ENCODE results near the gene TMCC3. TPM values are rescaled to one million over a fixed set of nuclear protein-coding genes. Genes with fewer than 3 reads are reported as not detected.

Gene TMCC3
- polyA plus RNA-seq, 1 donor (not counting 4 experiments of a cell fraction or from before 2014, with no cell fraction given): 18.9 TPM

DNA sequence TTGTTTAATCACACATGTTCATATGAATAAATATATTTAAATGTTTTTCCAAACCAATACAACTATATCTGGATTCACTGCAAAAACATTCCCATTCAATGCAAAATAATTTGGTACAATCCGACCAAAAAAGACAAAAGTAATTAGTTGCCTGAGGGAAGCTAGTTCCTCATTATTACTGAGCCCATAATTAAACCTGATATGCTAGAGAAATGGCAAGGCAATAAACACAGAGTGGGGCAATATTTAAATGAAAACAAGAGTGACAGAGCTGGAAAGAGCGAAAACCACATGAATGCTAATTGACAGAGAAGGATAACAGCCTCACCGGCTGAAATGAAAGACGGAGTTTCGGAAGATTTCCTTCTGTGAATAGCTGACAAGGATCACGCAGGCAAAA lies 82.6 kb downstream of the TMCC3 start:
- H3K27me3 ChIP-seq (ENCODE audit: control insufficient read depth, extremely low read depth, insufficient read depth, low read length): no peaks in the 10 kb centered on the region
- H3K79me2 ChIP-seq (ENCODE audit: control insufficient read depth, insufficient read depth, low read length): no peaks in the 10 kb centered on the region
- H3K9ac ChIP-seq (ENCODE audit: control insufficient read depth, extremely low read depth, insufficient read depth, low read length): no peak overlapping the region
- H3K9me3 ChIP-seq (ENCODE audit: control insufficient read depth, low read depth, low read length): no peaks in the 10 kb centered on the region
- DNase-seq (ENCODE audit: low read depth, low spot score): no peak
- TF ChIP-seq, protein P1, sequence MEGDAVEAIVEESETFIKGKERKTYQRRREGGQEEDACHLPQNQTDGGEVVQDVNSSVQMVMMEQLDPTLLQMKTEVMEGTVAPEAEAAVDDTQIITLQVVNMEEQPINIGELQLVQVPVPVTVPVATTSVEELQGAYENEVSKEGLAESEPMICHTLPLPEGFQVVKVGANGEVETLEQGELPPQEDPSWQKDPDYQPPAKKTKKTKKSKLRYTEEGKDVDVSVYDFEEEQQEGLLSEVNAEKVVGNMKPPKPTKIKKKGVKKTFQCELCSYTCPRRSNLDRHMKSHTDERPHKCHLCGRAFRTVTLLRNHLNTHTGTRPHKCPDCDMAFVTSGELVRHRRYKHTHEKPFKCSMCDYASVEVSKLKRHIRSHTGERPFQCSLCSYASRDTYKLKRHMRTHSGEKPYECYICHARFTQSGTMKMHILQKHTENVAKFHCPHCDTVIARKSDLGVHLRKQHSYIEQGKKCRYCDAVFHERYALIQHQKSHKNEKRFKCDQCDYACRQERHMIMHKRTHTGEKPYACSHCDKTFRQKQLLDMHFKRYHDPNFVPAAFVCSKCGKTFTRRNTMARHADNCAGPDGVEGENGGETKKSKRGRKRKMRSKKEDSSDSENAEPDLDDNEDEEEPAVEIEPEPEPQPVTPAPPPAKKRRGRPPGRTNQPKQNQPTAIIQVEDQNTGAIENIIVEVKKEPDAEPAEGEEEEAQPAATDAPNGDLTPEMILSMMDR (optimal IDR thresholded peaks at IDR 0.05 in 1 of 3, IDR thresholded peaks at IDR 0.05 in 1 of 3, conservative IDR thresholded peaks at IDR 0.05 in 1 of 3; ENCODE audit: extremely low read depth in 1 of 3, insufficient read depth in 2 of 3, low read length in 3 of 3): no peak
- TF ChIP-seq EZH2 (IDR thresholded peaks at IDR 0.05; ENCODE audit: low read length): no peak
- H4K20me1 ChIP-seq (ENCODE audit: control insufficient read depth, extremely low read depth, insufficient read depth, low read length): no peaks in the 10 kb centered on the region
- H3K4me1 ChIP-seq (ENCODE audit: control insufficient read depth, extremely low read depth, insufficient read depth, low read length): peaks cover 25% of the 10 kb centered on the region
- dilution Hi-C loops (cut with MboI; ENCODE audit: extremely low pct_ligation_motif_present, low sequenced_read_pairs): no loop called here
- no peak overlapping the region for H2AFZ ChIP-seq (ENCODE audit: control insufficient read depth, low read length)
- H3K27ac ChIP-seq (ENCODE audit: control insufficient read depth, insufficient read depth, low read length): no peak overlapping the region
- no peak overlapping the region for H3K4me2 ChIP-seq (ENCODE audit: control insufficient read depth, extremely low read depth, insufficient read depth, low read depth, low read length)
- H3K36me3 ChIP-seq (ENCODE audit: control insufficient read depth in 2 of 2, extremely low read depth in 1 of 2, insufficient read depth in 2 of 2, low read length in 2 of 2): peaks cover 6 to 13% of the 10 kb centered on the region in 2 experiments
- H3K4me3 ChIP-seq (ENCODE audit: control insufficient read depth in 2 of 3, extremely low read depth in 1 of 3, insufficient read depth in 2 of 3, low read depth in 1 of 3, low read length in 3 of 3): no peak overlapping the region
- no peaks in the 10 kb centered on the region for H3K9me1 ChIP-seq (ENCODE audit: control insufficient read depth, extremely low read depth, insufficient read depth, low read length)
- FAIRE-seq: no peak

GRCh38 chr12:94566345-94566744 lies 84.0 kb downstream of the TMCC3 start:
- Histone ChIP-seq H3K9ac (ENCODE audit: control insufficient read depth, extremely low read depth, insufficient read depth, low read length) (no peak overlapping the region), H3K9me3 (ENCODE audit: control insufficient read depth, low read depth, low read length) (no peaks in the 10 kb centered on the region), H3K27ac (ENCODE audit: control insufficient read depth, insufficient read depth, low read length) (no peak overlapping the region), H2AFZ (ENCODE audit: control insufficient read depth, low read length) (no peak overlapping the region), H3K4me1 (ENCODE audit: control insufficient read depth, extremely low read depth, insufficient read depth, low read length) (peaks cover 30% of the 10 kb centered on the region), H3K4me2 (ENCODE audit: control insufficient read depth, extremely low read depth, insufficient read depth, low read depth, low read length) (no peak overlapping the region), H3K4me3 (ENCODE audit: control insufficient read depth in 2 of 3, extremely low read depth in 1 of 3, insufficient read depth in 2 of 3, low read depth in 1 of 3, low read length in 3 of 3) (no peak overlapping the region), H3K79me2 (ENCODE audit: control insufficient read depth, insufficient read depth, low read length) (no peaks in the 10 kb centered on the region), H4K20me1 (ENCODE audit: control insufficient read depth, extremely low read depth, insufficient read depth, low read length) (no peaks in the 10 kb centered on the region), H3K36me3 (ENCODE audit: control insufficient read depth in 2 of 2, extremely low read depth in 1 of 2, insufficient read depth in 2 of 2, low read length in 2 of 2) (peaks cover under 1 to 10% of the 10 kb centered on the region in 2 experiments), H3K27me3 (ENCODE audit: control insufficient read depth, extremely low read depth, insufficient read depth, low read length) (no peaks in the 10 kb centered on the region), H3K9me1 (ENCODE audit: control insufficient read depth, extremely low read depth, insufficient read depth, low read length) (no peaks in the 10 kb centered on the region)
- no peak for DNase-seq (ENCODE audit: low read depth, low spot score)
- FAIRE-seq: no peak
- dilution Hi-C loops (cut with MboI; ENCODE audit: extremely low pct_ligation_motif_present, low sequenced_read_pairs): no loop called here
- TF ChIP-seq, protein P1 (optimal IDR thresholded peaks at IDR 0.05 in 1 of 3, IDR thresholded peaks at IDR 0.05 in 1 of 3, conservative IDR thresholded peaks at IDR 0.05 in 1 of 3; ENCODE audit: extremely low read depth in 1 of 3, insufficient read depth in 2 of 3, low read length in 3 of 3): no peak
- TF ChIP-seq EZH2 (IDR thresholded peaks at IDR 0.05; ENCODE audit: low read length): no peak

Data from keratinocyte (primary cell).